Ishikawa (cell line): Measurements from ENCODE around the gene PTPRD.

ENCODE experiments used
- CREB1 ChIP-seq: IDR thresholded peaks from 2 replicates; pipeline ENCODE4 v1.6.1; 2012; ENCODE audit warnings: low read depth
- EGR1 ChIP-seq: IDR thresholded peaks from 2 replicates; pipeline ENCODE4 v1.6.1; 2012
- EP300 ChIP-seq: IDR thresholded peaks from 2 replicates; pipeline ENCODE4 v1.6.1; 2012; ENCODE audit warnings: borderline replicate concordance
- FOXM1 ChIP-seq: IDR thresholded peaks from 2 replicates; pipeline ENCODE4 v1.6.1; 2012; ENCODE audit warnings: low read depth, borderline replicate concordance
- TF ChIP-seq, protein P1 (sequence below): IDR thresholded peaks from 2 replicates; pipeline ENCODE4 v1.6.1; 2012; ENCODE audit warnings: low read depth, mild to moderate bottlenecking
- TF ChIP-seq, protein P2 (sequence below): IDR thresholded peaks from 2 replicates; pipeline ENCODE4 v1.6.1; 2012

DNA sequence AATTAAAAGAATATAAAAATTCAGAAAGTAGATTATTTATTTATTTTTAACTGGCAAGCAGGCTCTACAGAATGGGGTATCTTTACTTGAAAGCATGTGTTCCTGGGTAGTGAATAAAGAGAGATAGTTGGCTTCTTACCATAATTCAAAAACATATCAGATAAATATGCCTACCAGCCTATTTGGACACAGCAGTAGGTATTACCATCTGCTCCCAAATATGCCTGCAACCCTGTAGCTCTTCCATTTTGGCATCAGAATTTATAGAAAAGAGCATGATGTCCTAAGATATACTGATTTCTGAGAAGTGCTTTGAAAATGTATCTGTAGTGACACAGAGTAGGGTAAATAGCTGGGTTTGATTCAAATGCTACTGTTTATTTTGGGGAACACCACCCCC, 1512.7 kb downstream of the PTPRD start:
- TF ChIP-seq EP300 (no peak), EGR1 (no peak), FOXM1 (no peak), CREB1 (no peak)
- TF ChIP-seq, protein P1, sequence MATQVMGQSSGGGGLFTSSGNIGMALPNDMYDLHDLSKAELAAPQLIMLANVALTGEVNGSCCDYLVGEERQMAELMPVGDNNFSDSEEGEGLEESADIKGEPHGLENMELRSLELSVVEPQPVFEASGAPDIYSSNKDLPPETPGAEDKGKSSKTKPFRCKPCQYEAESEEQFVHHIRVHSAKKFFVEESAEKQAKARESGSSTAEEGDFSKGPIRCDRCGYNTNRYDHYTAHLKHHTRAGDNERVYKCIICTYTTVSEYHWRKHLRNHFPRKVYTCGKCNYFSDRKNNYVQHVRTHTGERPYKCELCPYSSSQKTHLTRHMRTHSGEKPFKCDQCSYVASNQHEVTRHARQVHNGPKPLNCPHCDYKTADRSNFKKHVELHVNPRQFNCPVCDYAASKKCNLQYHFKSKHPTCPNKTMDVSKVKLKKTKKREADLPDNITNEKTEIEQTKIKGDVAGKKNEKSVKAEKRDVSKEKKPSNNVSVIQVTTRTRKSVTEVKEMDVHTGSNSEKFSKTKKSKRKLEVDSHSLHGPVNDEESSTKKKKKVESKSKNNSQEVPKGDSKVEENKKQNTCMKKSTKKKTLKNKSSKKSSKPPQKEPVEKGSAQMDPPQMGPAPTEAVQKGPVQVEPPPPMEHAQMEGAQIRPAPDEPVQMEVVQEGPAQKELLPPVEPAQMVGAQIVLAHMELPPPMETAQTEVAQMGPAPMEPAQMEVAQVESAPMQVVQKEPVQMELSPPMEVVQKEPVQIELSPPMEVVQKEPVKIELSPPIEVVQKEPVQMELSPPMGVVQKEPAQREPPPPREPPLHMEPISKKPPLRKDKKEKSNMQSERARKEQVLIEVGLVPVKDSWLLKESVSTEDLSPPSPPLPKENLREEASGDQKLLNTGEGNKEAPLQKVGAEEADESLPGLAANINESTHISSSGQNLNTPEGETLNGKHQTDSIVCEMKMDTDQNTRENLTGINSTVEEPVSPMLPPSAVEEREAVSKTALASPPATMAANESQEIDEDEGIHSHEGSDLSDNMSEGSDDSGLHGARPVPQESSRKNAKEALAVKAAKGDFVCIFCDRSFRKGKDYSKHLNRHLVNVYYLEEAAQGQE: no peak
- TF ChIP-seq, protein P2, sequence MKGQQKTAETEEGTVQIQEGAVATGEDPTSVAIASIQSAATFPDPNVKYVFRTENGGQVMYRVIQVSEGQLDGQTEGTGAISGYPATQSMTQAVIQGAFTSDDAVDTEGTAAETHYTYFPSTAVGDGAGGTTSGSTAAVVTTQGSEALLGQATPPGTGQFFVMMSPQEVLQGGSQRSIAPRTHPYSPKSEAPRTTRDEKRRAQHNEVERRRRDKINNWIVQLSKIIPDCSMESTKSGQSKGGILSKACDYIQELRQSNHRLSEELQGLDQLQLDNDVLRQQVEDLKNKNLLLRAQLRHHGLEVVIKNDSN: no peak
